RWPE2 (cell line): ENCODE data around the gene SLC1A7.
A peak's percentile ranks its signal among the peaks of the same experiment; 100 is the strongest.

Experiments used
- ATAC-seq: fragments of 200-7000 bp; cut with Tn5 transposase; 3 replicates; pipeline ENCODE4 v1.9.1; 2021; ENCODE audit warnings: low read depth
- DNase-seq: peaks from one replicate; pipeline ENCODE4 v3.0.0-alpha.2; 2020; ENCODE audit warnings: low spot score
- H3K27ac ChIP-seq: fragments of 450-650 bp; 2 replicates; pipeline ENCODE4 v1.5.1; 2017; ENCODE audit warnings: mild to moderate bottlenecking; ENCODE audit not compliant: poor library complexity, severe bottlenecking
- H3K27me3 ChIP-seq: fragments of 250-450 bp; sonication (Bioruptor Pico); 2 replicates; pipeline ENCODE4 v1.5.1; 2021; ENCODE audit warnings: mild to moderate bottlenecking, moderate library complexity; ENCODE audit not compliant: insufficient read depth, poor library complexity, severe bottlenecking
- H3K36me3 ChIP-seq: fragments of 250-450 bp; sonication (Bioruptor Pico); 2 replicates; pipeline ENCODE4 v1.5.1; 2020; ENCODE audit warnings: low read depth, mild to moderate bottlenecking, moderate library complexity
- H3K4me1 ChIP-seq: fragments of 250-450 bp; sonication (Bioruptor Pico); 2 replicates; pipeline ENCODE4 v1.5.1; 2021; ENCODE audit warnings: mild to moderate bottlenecking, moderate library complexity; ENCODE audit not compliant: insufficient read depth, poor library complexity, severe bottlenecking
- H3K4me3 ChIP-seq: fragments of 250-450 bp; sonication (Bioruptor Pico); 2 replicates; pipeline ENCODE4 v1.5.1; 2021; ENCODE audit warnings: mild to moderate bottlenecking, moderate library complexity; ENCODE audit not compliant: severe bottlenecking
- H3K9me3 ChIP-seq: fragments of 250-450 bp; sonication (Bioruptor Pico); 2 replicates; pipeline ENCODE4 v1.5.1; 2021; ENCODE audit warnings: mild to moderate bottlenecking, moderate library complexity; ENCODE audit not compliant: severe bottlenecking
- CTCF ChIP-seq: fragments of 450-650 bp; IDR thresholded peaks from one replicate; pipeline ENCODE4 v1.5.1; 2017; ENCODE audit warnings: mild to moderate bottlenecking, moderate library complexity; ENCODE audit not compliant: poor library complexity, severe bottlenecking

The SLC1A7 gene

GRCh38 chr1:53080041-53080440, 62.4 kb downstream of the SLC1A7 start:
- no peaks in the 10 kb centered on the region for H3K36me3 ChIP-seq
- ATAC-seq: no peak
- peak; percentile 34 for DNase-seq
- H3K27me3 ChIP-seq: no peaks in the 10 kb centered on the region
- no peak for TF ChIP-seq CTCF
- H3K4me3 ChIP-seq: no peak overlapping the region
- H3K4me1 ChIP-seq: no peaks in the 10 kb centered on the region
- H3K27ac ChIP-seq: no peak overlapping the region
- no peaks in the 10 kb centered on the region for H3K9me3 ChIP-seq

GRCh38 chr1:53079251-53079650, 63.2 kb downstream of the SLC1A7 start:
- H3K4me1 ChIP-seq: no peaks in the 10 kb centered on the region

GRCh38 chr1:53078333-53079101, 63.9 kb downstream of the SLC1A7 start:
- Histone ChIP-seq H3K36me3 (no peaks in the 10 kb centered on the region), H3K4me1 (no peaks in the 10 kb centered on the region), H3K27me3 (no peaks in the 10 kb centered on the region), H3K9me3 (no peaks in the 10 kb centered on the region), H3K27ac (no peak overlapping the region), H3K4me3 (no peak overlapping the region)
- TF ChIP-seq CTCF: no peak
- DNase-seq (peak; percentile 59), ATAC-seq (no peak)

More at GRCh38 chr1:53079251-53079650, 63.2 kb downstream of the SLC1A7 start:
- no peak overlapping the region for H3K27ac ChIP-seq
- no peak for ATAC-seq
- no peak for TF ChIP-seq CTCF
- H3K27me3 ChIP-seq: no peaks in the 10 kb centered on the region
- no peaks in the 10 kb centered on the region for H3K36me3 ChIP-seq
- H3K9me3 ChIP-seq: no peaks in the 10 kb centered on the region
- DNase-seq: peak; percentile 26
- no peak overlapping the region for H3K4me3 ChIP-seq

GRCh38 chr1:53077599-53077965, 64.9 kb downstream of the SLC1A7 start:
- Histone ChIP-seq H3K9me3 (no peaks in the 10 kb centered on the region), H3K36me3 (no peaks in the 10 kb centered on the region), H3K27ac (no peak overlapping the region), H3K27me3 (no peaks in the 10 kb centered on the region), H3K4me1 (no peaks in the 10 kb centered on the region), H3K4me3 (no peak overlapping the region)
- TF ChIP-seq CTCF: no peak
- no peak for ATAC-seq
- peak; percentile 42 for DNase-seq
